GM18519 (cell line): Measurements from ENCODE around the gene MCCC1.
"Not testable (repeated sequence)": the region's sequence is repeated elsewhere in the genome, so short reads cannot be mapped to it uniquely, and the experiment has no call there.

ENCODE experiments used
- ATAC-seq: cut with Tn5 transposase; IDR thresholded peaks from one replicate; pipeline ENCODE4 v1.9.1; 2021; ENCODE audit warnings: mild to moderate bottlenecking, moderate library complexity; ENCODE audit not compliant: unreplicated experiment, low FRiP score

MCCC1 gene

GRCh38 chr3:182993486-182994201 is 105.7 kb downstream of the MCCC1 start:
- ATAC-seq, result not testable (repeated sequence)

- no peak for ATAC-seq
Measured at GRCh38 chr3:182989566-182989965, 109.7 kb downstream of the MCCC1 start.

DNA sequence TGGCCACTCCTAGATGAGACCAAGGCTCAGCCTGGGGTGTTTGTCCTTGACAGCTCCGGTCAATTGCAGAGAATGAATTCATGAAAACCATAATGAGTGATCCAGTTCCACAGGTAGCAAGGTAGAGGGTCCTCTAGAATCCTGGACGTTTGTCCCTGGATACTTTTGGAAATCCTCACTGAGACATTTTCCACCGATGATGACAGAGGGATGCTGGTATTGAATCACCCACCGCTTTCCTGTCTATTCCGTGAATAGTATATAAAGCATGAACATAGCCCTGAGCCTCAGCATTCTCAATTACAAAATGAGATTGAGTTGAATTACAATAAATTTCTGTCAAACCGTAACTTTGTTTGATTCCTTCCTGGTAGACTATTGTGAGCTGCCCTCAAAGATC is 113.3 kb downstream of the MCCC1 start:
- ATAC-seq, result no peak

GRCh38 chr3:182983876-182984275 is 115.4 kb downstream of the MCCC1 start:
- no peak for ATAC-seq

DNA sequence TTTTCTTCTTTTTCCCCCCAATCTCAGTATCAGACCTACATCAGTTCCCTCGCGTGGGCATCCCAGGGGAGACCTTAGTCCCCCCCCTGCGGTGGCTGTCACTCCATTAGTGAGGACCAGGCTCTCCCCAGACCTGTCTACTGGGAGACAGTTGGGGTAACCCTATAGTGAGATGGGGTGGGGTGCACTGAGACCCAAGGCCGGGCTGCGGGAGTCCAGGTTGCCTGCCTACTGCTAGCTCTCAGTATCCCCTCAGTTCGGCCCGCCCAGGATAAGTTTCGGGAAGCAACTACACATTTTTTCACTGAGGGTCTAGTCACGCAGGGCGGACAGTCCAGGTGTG is 118.3 kb downstream of the MCCC1 start:
- ATAC-seq, result no peak

DNA sequence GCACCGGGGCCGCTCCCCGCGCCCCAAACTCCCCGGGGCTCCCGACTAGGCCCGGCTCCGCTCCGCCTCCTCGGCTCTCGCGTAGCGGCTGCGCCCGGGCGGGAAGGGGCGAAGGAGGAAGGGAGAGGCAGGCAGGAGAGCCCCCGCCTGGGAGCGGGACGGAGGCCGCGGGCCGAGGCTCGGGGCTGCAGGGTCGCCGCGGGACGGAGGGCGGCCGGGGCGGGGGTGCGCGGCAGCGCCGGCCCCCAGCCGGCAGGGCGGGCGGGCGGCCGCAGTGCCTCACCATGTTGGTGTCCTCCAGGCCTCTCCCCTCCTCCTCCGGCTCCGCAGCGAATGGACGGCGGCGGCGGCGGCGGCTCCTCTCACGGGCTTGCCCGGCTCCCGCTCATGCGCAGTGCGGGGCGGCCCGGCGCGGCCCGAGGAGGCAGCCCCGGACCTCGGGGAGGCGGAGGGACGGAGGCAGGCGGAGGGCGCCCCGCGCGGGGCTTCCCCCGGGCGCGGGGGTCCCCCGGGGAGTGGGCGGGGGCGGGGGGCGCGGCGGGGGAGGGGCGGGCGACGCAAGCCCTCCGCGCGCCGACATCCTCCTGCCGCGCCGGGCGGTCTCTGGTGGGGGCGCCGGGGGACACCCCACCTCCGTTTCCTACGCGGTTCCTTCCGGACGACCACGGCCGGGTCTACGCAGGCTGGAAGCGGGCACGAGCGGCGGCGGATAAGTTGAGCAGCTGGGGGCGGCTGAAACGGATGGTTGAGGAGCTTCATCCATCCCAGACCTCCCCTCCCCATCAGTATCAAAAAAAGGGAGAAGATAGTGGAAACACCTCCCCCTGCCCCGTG is 118.9 kb downstream of the MCCC1 start, which contains the start of gene DCUN1D1:
Gene DCUN1D1, minus strand, starts transcription at position 335 of the 834 bp plus-strand sequence. Its CDS starts 49 bp downstream, at position 286.
- peak; percentile 79 for ATAC-seq

DNA sequence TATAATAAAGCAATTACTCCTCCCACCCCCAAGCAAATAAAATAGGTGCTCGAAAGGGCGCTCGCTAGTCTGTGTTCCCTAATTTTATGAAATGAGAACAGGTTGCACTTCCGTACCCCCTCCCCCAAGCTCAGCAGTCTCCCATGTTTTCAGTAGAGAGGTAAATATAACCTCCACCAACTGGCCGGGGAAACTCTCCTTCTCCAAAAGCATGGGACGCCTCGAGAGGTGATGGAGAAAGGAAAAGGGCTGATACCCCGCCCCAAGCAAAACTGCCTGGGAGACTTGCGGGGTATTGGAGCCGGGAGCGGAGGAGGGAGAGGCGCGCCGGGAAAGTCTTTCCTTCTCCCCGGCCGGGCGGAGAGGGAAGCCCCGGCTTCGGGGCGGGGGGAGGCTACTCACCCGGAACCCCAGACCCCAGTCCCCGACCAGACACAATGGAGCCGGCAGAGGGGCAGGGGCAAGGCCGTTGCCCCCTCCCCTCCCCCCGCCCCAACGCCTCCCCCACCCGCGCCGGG is 119.6 kb downstream of the MCCC1 start:
- ATAC-seq, result no peak

GRCh38 chr3:182979103-182979673 is 120.1 kb downstream of the MCCC1 start:
- ATAC-seq, result no peak

GRCh38 chr3:182978387-182978786 is 120.9 kb downstream of the MCCC1 start:
- ATAC-seq, result no peak

DNA sequence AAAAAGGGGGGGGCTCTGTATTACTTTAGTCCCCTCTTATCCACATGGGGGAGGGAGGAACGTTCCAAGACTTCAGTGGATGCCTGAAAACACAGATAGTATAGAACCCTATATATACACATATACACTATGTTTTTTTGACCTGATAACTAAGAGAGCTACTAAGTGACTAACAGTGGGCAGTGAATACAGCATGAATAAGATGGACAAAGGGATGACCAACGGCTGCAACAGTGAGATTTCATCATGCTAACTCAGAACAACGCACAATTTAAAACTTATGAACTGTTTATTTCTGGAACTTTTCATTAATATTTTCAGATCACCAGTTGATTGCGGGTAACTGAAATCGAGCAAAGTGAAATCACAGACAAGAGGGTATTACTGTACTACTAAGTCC is 126.2 kb downstream of the MCCC1 start:
- no peak for ATAC-seq

GRCh38 chr3:182972387-182972786 is 126.9 kb downstream of the MCCC1 start:
- ATAC-seq, result no peak

GRCh38 chr3:182971637-182972036 is 127.7 kb downstream of the MCCC1 start:
- no peak for ATAC-seq

DNA sequence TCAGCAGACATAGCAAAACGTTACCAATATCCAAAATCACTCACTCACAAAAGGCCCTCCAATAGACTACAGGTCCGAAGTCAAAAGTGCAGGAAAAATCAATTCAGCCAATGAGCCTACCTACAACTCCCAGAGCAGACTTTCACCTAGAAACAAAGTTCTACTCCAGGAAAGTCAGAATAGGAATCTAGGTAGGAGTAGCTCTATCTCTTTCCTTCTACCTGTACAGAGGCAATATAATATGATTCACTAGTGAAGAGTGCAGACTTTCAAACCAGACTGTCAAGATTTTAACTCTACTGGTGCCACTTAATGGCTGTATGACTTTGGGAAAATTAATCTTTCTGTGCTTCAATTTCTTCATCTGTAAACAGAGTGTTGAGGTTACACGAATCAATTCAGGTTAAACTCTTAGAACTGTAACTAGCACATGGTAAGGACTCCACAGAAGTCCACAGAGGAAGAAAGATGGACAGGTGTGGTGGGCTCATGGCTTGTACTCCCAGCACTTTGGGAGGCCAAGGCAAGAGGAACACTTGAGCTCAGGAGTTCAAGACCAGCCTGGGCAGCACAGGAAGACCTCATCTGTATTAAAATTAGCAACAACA is 128.4 kb downstream of the MCCC1 start:
- no peak for ATAC-seq

GRCh38 chr3:182969853-182970252 is 129.4 kb downstream of the MCCC1 start:
- ATAC-seq, result no peak

DNA sequence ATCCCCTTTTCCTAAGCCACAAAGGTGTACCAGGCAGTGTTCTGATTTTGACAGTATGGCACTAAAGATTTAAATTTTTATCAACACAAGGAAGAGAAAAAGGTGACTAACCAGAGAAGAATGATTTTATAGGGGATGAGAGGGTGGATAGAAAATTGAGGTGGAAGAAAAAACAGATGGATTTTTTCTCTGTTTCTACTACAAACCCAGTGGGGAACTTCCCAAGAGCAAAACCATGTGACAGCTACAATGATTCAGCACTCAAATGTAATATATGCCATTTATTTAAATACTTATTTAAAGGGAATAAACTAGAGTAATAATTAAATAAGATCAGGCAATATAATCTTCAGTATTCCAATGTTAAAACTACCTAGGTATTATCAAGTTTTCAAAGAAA is 130.0 kb downstream of the MCCC1 start:
- ATAC-seq, result no peak

- ATAC-seq, result no peak
Measured at GRCh38 chr3:182967218-182968204, 131.8 kb downstream of the MCCC1 start.

DNA sequence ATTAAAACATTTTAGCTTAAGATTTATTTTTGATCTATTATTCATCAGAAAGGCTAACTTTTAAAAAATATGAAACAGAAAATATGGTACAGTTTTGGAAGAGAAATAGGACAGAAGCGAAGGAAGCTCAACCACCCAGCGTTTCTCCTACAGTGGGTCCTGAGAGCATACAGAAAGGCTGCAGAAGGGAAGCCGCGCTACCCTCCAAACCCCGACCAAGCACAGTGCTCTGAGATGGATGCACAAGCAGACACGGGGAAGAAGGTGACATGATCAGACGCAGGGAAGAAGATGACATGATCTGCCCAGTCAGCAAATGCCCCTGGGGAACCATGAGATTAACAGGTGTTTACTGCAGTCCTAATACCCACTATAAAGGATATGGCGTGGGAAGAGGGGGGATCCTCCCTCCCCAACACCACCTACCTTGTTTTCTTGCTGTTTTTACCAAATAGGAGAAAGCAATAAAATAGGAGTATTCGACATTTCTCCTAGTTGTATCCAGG is 133.4 kb downstream of the MCCC1 start:
- no peak for ATAC-seq
